GM18526 (cell line): ENCODE results near the gene SCIMP.

Experiments
- POLR2A ChIP-seq: IDR thresholded peaks from 3 replicates; pipeline ENCODE4 v1.6.1; 2011; ENCODE audit not compliant: insufficient read length; ENCODE audit errors: extremely low read depth

SCIMP gene

GRCh38 chr17:5248821-5249479 lies 14.3 kb upstream of the SCIMP start:
- TF ChIP-seq POLR2A: no peak

DNA sequence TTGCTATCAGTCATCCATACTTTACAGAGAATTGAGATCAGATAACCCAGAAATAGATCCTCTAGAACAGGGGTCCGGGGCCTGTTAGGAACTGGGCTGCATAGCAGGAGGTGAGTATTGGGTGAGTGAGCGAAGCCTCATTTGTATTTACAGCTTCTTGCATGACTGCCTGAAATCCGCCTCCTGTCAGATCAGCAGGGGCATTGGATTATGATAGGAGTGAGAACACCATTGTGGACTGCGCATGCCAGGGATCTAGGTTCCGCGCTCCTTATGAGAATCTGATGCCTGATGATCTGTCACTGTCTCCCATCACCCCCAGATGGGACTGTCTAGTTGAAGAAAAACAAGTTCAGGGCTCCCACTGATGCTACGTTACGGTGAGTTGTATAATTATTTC lies 13.0 kb upstream of the SCIMP start:
- TF ChIP-seq POLR2A: no peak

- no peak for TF ChIP-seq POLR2A
Observed at GRCh38 chr17:5241861-5242671, 7.4 kb upstream of the SCIMP start.

- TF ChIP-seq POLR2A: no peak
Observed at GRCh38 chr17:5238333-5238732, 3.7 kb upstream of the SCIMP start.

- TF ChIP-seq POLR2A: no peak
Observed at GRCh38 chr17:5237541-5238016, 2.9 kb upstream of the SCIMP start.

GRCh38 chr17:5236938-5237540 lies 2.4 kb upstream of the SCIMP start:
- no peak for TF ChIP-seq POLR2A

GRCh38 chr17:5226940-5227878 lies 7.5 kb downstream of the SCIMP start:
- peak; percentile 12 for TF ChIP-seq POLR2A

GRCh38 chr17:5225668-5226457 lies 8.8 kb downstream of the SCIMP start:
- no peak for TF ChIP-seq POLR2A

DNA sequence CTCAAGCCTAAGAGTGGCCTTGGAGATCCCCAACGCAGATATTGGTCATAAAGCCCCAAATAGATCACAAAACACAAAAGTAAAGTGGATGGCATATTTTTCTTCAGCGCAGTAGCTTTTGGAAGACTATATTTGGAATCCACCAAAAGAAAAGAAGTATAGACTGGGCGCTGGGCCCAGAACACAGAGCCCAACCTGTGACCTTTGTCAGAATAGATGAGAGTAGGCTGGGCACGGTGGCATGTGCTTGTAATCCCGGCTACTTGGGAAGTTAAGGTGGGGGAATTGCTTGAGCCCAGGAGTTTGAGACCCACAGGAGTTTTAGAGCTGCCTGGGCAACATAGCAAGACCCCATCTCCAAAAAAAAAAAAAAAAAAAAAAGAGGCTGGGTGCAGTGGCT lies 14.6 kb downstream of the SCIMP start:
- TF ChIP-seq POLR2A: no peak

DNA sequence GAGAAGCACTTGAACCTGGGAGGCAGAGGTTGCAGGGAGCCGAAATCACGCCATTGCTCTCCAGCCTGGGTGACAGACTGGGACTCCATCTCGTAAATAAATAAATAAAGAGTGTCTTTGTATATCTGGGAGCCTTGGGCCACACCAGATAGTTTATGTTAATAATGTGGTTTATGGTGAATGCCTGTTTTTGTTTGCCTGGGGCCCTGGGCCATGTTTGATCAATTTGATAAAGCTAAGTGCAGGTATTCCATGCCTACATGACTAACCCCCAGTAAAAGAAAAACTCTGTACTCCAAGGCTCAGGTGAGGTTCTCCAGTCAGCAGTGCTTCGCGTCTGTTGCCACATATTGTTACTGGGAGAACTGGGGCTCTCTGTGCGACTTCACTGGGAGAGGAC lies 15.1 kb downstream of the SCIMP start:
- TF ChIP-seq POLR2A: no peak

- TF ChIP-seq POLR2A: no peak
Observed at GRCh38 chr17:5211458-5211857, 23.2 kb downstream of the SCIMP start.

GRCh38 chr17:5210614-5211252 lies 23.9 kb downstream of the SCIMP start:
- TF ChIP-seq POLR2A: no peak

- TF ChIP-seq POLR2A: no peak
Observed at GRCh38 chr17:5210091-5210490, 24.6 kb downstream of the SCIMP start.

GRCh38 chr17:5209396-5209795 lies 25.3 kb downstream of the SCIMP start:
- no peak for TF ChIP-seq POLR2A
